Heart left ventricle (tissue), 13 donors: ENCODE data around the gene MICAL3.

ENCODE experiments used
- POLR2A ChIP-seq, 2 donors: fragments of 450-650 bp; IDR thresholded peaks; one replicate each; pipeline ENCODE4 v1.6.1; 2017; ENCODE audit warnings: antibody characterized with exemption in 2 of 2, mild to moderate bottlenecking in 2 of 2, moderate library complexity in 2 of 2
- TF ChIP-seq, protein P1 (sequence below), 12 donors: fragments of 200-600 bp; sonication (generic) in 4 of 12; IDR thresholded peaks; one replicate each; pipeline versions ENCODE4 v1.5.0 to v1.8.0; 2018 to 2022; ENCODE audit warnings: antibody characterized with exemption in 12 of 12, mild to moderate bottlenecking in 5 of 12
- donor health status: ischemic (EF 13 %, LVEDD 7.1; RV severe dilation, severe dysfunction).
- donor health status: DM: no; HTN: yes; CAD: no.
- donor health status: DM: no; HTN: no; CAD: no.
- donor health status: ischemic (EF 25% LVEDD 6.9; RV normal size, moderate dysfunction).
- donor health status: ischemic (EF 25% LVEDD 5.7; RV mildly dilated, moderate dysfunction).
- donor health status: ischemic (EF 35%, LVEDD 5.7; RV mildly dilated, moderate dysfunction).
- donor health status: nonischemic (EF 11% LVEDD 7.7; RV severe dilation, severe dysfunction).
- donor health status: DM: yes; HTN: yes; CAD: no.
- donor health status: PGD.
- donor health status: ischemic (EF 29% LVEDD 5.4; RV normal size, mild dysfunction).
- donor health status: nonischemic (EF 23%, LVEDD 6.1; RV moderate dilation, normal function).

DNA sequence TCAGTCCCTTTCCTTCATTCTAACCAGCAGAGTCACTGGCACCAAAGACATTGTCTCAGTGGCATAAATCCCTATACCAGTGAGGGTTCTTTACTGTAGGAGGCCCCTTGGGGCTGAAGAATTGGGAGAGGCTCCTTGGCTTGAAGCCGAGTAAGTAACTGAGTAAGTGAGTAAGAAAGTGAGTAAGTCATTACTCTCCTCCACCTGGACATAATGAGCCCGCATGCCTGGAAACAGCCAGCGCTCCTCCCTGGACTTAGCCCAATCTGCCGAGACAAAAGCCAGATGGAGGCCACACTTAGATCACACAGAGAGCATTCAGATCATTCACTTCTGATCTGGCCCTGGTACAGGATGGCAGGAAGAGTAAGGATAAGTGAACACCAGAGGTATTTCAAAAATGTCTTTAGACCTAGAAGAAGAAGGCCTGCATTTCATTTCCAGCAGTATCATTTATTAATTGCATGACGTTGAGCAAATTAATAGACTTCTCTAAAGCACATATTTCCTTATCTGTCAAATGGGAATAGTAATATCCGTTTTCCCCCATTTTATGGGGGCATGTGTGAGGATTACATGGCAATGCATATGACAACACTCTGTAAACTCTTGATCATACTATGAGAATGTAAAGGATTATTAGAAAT, 8.2 kb upstream of the MICAL3 start:
- TF ChIP-seq, protein P1, sequence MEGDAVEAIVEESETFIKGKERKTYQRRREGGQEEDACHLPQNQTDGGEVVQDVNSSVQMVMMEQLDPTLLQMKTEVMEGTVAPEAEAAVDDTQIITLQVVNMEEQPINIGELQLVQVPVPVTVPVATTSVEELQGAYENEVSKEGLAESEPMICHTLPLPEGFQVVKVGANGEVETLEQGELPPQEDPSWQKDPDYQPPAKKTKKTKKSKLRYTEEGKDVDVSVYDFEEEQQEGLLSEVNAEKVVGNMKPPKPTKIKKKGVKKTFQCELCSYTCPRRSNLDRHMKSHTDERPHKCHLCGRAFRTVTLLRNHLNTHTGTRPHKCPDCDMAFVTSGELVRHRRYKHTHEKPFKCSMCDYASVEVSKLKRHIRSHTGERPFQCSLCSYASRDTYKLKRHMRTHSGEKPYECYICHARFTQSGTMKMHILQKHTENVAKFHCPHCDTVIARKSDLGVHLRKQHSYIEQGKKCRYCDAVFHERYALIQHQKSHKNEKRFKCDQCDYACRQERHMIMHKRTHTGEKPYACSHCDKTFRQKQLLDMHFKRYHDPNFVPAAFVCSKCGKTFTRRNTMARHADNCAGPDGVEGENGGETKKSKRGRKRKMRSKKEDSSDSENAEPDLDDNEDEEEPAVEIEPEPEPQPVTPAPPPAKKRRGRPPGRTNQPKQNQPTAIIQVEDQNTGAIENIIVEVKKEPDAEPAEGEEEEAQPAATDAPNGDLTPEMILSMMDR (IDR thresholded peaks at IDR 0.05) = no peak
- no peak for TF ChIP-seq POLR2A (IDR thresholded peaks at IDR 0.05)
